Mucosa of stomach (tissue), 1 donor: ENCODE data around the gene SORCS2.

Source experiments
- H3K27me3 ChIP-seq: one replicate; pipeline ENCODE4 v1.7.0; 2013; ENCODE audit warnings: mild to moderate bottlenecking, low read length; ENCODE audit not compliant: control insufficient read depth, insufficient read depth
- H3K36me3 ChIP-seq: one replicate; pipeline ENCODE4 v1.7.0; 2013; ENCODE audit warnings: low read length; ENCODE audit not compliant: control insufficient read depth, insufficient read depth
- H3K4me1 ChIP-seq: one replicate; pipeline ENCODE4 v1.7.0; 2013; ENCODE audit warnings: mild to moderate bottlenecking, low read length; ENCODE audit not compliant: control insufficient read depth, insufficient read depth
- H3K4me3 ChIP-seq: one replicate; pipeline ENCODE4 v1.7.0; 2013; ENCODE audit warnings: low read length
- H3K9ac ChIP-seq: one replicate; pipeline ENCODE4 v1.7.0; 2013; ENCODE audit warnings: mild to moderate bottlenecking, low read length, moderate library complexity
- H3K9me3 ChIP-seq: one replicate; pipeline ENCODE4 v1.7.0; 2013; ENCODE audit warnings: mild to moderate bottlenecking, low read length, moderate library complexity; ENCODE audit not compliant: control insufficient read depth
- donor health status: Pancreatic carcinoma.

The SORCS2 gene

GRCh38 chr4:7261087-7261486, 68.7 kb downstream of the SORCS2 start:
- no peaks in the 10 kb centered on the region for H3K36me3 ChIP-seq
- no peak overlapping the region for H3K9ac ChIP-seq
- no peak overlapping the region for H3K4me3 ChIP-seq
- H3K9me3 ChIP-seq: no peaks in the 10 kb centered on the region
- no peaks in the 10 kb centered on the region for H3K4me1 ChIP-seq
- no peaks in the 10 kb centered on the region for H3K27me3 ChIP-seq

DNA sequence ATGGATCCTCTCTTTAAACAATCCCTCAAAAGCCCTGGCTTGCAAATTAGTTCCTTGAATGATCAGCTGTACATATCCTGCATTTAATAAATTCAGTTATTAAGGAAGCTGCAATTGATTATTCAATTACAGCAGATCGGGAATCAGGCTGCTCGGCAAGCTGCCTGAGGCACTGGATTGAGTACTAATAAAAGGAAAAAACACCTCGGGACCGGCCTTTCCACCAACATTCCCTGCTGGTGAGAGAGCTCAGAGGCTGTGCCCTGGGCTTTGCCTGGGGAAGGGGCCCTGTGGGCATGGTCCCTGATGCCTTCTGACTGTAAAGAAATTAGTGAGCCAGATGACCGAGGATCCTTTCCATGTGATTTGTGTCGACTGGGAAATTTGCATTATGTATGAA, 69.2 kb downstream of the SORCS2 start:
- Histone ChIP-seq H3K4me3 (no peak overlapping the region), H3K9ac (no peak overlapping the region), H3K27me3 (no peaks in the 10 kb centered on the region), H3K9me3 (no peaks in the 10 kb centered on the region), H3K36me3 (no peaks in the 10 kb centered on the region), H3K4me1 (no peaks in the 10 kb centered on the region)

DNA sequence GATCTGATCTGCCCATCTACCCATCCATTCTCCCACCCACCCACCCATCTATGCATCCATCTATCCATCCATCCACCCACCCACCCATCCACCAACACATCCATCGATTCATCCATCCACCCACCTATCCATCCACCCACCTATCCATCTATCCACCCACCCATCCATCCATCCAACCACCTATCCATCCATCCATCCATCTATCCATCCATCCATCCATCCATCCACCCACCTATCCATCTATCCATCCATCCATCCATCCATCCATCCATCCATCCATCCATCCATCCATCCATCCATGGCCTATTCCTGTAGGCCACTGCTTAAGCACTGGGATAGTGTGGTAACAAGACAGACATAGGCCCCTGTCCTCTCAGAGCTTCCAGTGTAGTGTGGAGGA, 69.8 kb downstream of the SORCS2 start:
- no peak overlapping the region for H3K4me3 ChIP-seq
- no peaks in the 10 kb centered on the region for H3K4me1 ChIP-seq
- H3K27me3 ChIP-seq: no peaks in the 10 kb centered on the region
- H3K9ac ChIP-seq: no peak overlapping the region
- no peaks in the 10 kb centered on the region for H3K36me3 ChIP-seq
- no peaks in the 10 kb centered on the region for H3K9me3 ChIP-seq

DNA sequence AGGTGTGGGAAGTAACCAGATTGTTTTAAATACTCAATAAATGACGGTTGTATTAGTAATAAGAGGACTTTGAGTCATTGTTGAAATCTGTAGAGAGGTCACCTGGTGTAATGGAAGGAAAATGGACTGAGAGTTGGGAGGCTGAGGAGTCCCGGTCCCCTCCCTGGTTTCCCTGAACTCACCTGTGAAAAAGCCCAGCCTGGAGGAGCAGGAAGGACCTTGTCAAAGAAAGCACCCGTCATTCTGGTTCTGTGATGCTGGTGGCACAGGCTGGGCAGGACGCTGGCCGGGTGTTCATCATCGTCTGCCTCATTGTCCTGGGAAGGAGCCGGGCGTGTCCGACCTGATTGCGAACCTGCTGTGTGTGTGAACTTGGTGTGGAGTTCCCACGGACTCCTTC, 70.8 kb downstream of the SORCS2 start:
- Histone ChIP-seq H3K9ac (no peak overlapping the region), H3K4me3 (no peak overlapping the region), H3K9me3 (no peaks in the 10 kb centered on the region), H3K36me3 (no peaks in the 10 kb centered on the region), H3K27me3 (no peaks in the 10 kb centered on the region), H3K4me1 (no peaks in the 10 kb centered on the region)

DNA sequence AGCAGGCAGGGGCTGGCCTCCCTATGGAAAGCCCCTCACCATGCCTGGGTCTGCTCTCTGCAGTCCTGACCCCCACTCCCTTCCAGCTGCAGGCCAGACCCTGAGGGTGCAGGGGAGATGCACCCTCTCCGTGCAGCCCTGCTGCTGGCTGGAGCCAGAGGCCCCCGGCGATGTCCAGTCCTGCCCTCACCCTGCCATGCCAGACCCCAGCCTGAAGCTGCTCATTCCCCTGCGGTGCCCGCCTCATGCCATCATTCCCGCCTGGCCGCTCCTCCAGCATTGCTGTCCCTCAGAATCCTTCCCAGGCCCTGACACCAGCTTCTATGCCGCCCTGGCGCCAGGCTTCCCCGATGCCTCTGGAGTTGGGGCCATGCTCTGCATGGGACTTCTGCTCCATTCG, 72.4 kb downstream of the SORCS2 start:
- no peaks in the 10 kb centered on the region for H3K27me3 ChIP-seq
- no peaks in the 10 kb centered on the region for H3K36me3 ChIP-seq
- H3K9ac ChIP-seq: no peak overlapping the region
- H3K9me3 ChIP-seq: no peaks in the 10 kb centered on the region
- no peaks in the 10 kb centered on the region for H3K4me1 ChIP-seq
- no peak overlapping the region for H3K4me3 ChIP-seq

GRCh38 chr4:7266525-7267292, 74.4 kb downstream of the SORCS2 start:
- no peaks in the 10 kb centered on the region for H3K4me1 ChIP-seq
- H3K4me3 ChIP-seq: no peak overlapping the region
- no peak overlapping the region for H3K9ac ChIP-seq
- no peaks in the 10 kb centered on the region for H3K27me3 ChIP-seq
- H3K9me3 ChIP-seq: no peaks in the 10 kb centered on the region
- no peaks in the 10 kb centered on the region for H3K36me3 ChIP-seq

GRCh38 chr4:7267829-7268228, 75.5 kb downstream of the SORCS2 start:
- Histone ChIP-seq H3K9me3 (no peaks in the 10 kb centered on the region), H3K4me1 (no peaks in the 10 kb centered on the region), H3K36me3 (no peaks in the 10 kb centered on the region), H3K9ac (no peak overlapping the region), H3K4me3 (no peak overlapping the region), H3K27me3 (no peaks in the 10 kb centered on the region)

DNA sequence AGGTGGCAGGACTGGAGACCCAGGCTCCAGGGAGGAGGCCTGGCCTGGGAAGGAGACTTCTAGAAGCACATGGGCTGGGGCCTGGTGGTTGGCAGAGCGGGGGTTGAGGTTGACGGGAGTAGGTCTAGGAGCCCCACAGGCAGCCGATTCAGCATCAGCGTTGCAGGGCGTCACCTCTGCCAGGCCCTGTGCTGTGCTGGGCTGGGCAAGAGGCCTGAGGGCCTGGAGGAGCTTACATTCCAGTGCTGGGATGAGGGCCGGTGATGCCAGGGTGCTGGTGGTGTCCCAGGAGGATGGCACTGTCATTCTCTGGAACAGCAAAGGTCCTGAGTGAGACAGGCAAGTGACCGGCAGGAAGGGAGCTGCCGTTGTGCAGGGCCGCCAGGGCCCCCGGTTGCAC, 76.6 kb downstream of the SORCS2 start:
- no peaks in the 10 kb centered on the region for H3K9me3 ChIP-seq
- no peaks in the 10 kb centered on the region for H3K27me3 ChIP-seq
- no peak overlapping the region for H3K9ac ChIP-seq
- H3K36me3 ChIP-seq: no peaks in the 10 kb centered on the region
- H3K4me3 ChIP-seq: no peak overlapping the region
- no peaks in the 10 kb centered on the region for H3K4me1 ChIP-seq

DNA sequence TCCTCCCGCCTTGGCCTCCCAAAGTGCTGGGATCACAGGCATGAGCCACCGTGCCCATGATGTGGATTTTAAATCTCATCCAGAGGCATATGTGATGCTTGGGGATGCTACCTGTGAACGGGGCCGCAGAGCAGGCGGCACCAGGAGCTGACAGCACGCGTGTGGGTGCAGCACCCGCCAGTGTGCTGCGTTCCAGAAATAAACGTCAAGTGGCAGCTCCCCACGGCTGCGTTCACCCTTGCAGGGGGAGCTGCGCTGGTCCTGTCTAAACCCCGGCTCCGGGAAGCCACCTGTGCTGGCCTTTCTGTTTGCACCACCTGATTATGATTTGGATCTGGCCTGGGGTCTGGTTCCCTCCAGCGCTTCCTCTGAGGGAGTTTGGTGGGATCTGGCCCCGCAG, 77.8 kb downstream of the SORCS2 start:
- no peak overlapping the region for H3K4me3 ChIP-seq
- no peaks in the 10 kb centered on the region for H3K27me3 ChIP-seq
- no peaks in the 10 kb centered on the region for H3K36me3 ChIP-seq
- no peaks in the 10 kb centered on the region for H3K4me1 ChIP-seq
- no peaks in the 10 kb centered on the region for H3K9me3 ChIP-seq
- H3K9ac ChIP-seq: no peak overlapping the region

DNA sequence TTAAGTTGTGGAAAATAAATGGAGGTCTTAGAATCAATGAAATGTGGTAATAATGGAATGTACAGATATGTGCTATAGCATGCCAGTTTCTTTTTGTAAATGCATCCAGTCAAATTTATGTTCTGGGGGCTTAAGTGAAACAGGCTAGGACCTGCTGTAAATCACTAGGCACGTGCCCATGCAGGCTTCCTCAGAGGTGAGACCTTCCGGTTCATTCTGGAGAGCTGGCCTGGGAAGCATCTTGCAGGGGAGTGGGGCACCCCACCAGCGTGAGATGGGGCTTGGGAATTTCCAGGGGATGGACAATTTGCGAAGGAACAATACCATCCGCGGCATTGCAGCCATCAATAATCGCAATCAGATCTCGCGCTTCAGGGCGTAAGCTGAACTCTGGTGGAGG, 80.1 kb downstream of the SORCS2 start:
- no peaks in the 10 kb centered on the region for H3K36me3 ChIP-seq
- H3K4me3 ChIP-seq: no peak overlapping the region
- no peaks in the 10 kb centered on the region for H3K9me3 ChIP-seq
- no peak overlapping the region for H3K9ac ChIP-seq
- H3K4me1 ChIP-seq: no peaks in the 10 kb centered on the region
- H3K27me3 ChIP-seq: no peaks in the 10 kb centered on the region

DNA sequence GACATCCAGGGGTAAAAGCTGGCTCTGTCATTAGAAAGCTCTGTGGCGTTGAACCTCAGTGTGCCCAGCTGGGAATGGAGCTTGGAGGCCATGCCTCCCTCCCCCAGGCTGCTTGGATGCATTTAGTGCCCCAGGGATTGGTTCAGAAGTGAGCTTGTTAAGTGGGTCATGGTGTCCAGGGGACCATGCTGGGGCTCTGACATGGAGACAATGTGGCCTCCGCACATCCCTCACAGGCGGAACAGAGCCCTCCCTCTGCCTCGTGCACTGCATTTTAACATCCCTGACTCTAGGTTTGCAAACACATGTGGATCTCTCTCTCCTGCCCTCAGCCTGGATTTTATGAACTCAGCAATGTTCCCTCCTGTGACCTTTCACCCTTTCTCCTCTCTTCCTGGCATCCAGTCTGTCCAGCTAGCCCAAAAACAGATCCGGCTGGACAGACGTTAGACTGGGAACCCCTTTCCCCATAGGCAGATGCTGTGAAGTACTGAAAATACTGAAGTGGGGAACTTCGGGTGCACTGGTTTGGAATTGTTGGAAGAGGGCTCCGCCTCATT, 81.5 kb downstream of the SORCS2 start:
- H3K9me3 ChIP-seq: no peaks in the 10 kb centered on the region
- H3K27me3 ChIP-seq: no peaks in the 10 kb centered on the region
- no peaks in the 10 kb centered on the region for H3K36me3 ChIP-seq
- no peaks in the 10 kb centered on the region for H3K4me1 ChIP-seq
- H3K9ac ChIP-seq: no peak overlapping the region
- no peak overlapping the region for H3K4me3 ChIP-seq

DNA sequence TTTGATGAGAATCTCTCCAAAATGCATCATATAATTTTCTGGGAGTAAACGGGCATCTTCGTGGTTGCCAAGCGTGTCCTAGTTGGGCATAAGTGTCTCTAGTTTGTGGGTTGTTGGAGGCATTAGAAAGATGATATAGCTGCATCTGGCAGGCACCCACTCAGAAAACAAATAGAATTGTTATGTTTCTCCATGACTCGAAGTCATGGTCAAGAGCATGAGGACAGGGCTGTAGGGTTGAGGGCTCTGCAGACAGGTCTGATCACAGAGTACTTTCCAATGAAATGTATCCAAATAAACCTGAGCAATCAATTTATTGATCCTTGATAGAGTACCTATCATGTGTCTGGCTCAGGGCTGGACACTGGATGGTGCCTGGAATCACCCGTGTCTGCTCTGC, 82.7 kb downstream of the SORCS2 start:
- Histone ChIP-seq H3K9ac (no peak overlapping the region), H3K4me1 (no peaks in the 10 kb centered on the region), H3K36me3 (no peaks in the 10 kb centered on the region), H3K9me3 (no peaks in the 10 kb centered on the region), H3K27me3 (no peaks in the 10 kb centered on the region), H3K4me3 (no peak overlapping the region)
